ENCODE data around the gene SH2D2A. TPM values are rescaled to one million over a fixed set of nuclear protein-coding genes. Genes with fewer than 3 reads are reported as not detected.

The SH2D2A gene
- total RNA-seq: 0.19 and 0.53 TPM in 2 replicates

DNA sequence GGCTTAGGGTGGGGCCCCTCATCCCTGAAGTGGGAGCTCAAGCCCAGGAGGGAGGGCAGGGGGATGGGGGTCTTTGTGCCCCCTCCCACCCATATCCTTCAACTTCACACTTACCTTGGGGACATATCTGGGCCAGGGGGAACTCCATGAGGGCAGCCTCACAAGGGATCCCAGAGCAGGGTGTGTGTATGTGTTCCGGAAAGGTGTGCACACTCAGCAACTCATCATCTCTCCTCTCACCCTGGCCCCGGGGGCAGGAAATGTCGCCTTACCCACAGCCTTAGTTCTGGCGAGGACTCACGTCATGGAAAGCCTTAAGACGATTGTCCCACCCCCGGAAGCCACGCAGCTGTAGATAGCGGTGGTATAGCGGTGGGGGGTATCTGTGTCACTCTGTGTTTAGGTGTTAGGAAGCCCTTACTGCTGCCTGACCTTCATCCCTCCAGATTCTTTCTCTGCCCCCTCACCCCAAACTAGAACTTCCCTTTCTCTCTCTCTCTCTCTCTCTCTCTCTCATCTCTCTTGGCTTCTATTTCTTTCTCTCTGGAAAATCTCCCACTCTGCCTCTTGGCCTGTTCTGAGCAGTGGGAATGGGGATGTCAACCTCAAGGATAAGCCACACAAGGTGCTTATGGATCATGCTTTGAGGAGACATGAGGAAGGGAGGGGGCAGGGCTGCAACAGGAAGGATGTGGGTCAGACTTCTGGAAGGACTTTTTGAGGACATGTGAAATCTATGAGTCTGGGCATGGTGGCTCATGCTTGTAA, at the start of gene SH2D2A:
SH2D2A (minus strand) TSS at position 288 of the 768 bp plus-strand sequence; CDS start at position 148, 140 bp downstream.

DNA sequence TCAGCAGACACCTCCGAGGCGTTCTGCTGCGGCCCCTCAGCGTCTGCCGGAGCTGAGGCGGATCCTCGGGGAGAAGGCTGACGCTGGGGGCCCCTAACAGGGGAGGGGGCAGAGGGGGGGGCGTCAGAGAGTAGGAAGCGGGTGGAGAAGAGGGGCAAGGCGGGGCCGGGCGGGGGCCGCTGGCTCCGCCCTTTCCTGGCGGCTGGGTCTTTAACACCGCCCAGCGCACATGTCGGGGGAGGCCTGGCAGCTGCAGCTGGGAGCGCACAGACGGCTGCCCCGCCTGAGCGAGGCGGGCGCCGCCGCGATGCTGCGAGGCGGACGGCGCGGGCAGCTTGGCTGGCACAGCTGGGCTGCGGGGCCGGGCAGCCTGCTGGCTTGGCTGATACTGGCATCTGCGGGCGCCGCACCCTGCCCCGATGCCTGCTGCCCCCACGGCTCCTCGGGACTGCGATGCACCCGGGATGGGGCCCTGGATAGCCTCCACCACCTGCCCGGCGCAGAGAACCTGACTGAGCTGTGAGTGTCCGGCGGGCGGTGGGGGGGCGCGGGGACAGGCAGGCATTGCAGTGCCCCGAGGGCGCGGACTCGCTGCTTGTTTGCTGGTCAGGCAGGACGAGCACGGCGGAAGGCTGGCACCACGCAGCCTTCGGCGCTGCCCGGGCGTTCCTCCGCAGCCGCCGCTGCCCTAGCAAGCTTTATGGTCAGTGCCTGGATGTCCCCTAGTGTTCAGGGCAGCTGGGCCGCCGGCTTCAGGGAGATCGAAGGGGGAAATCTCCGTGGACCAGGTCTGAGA, 44.2 kb upstream of the SH2D2A start, which contains the start of gene NTRK1:
NTRK1 (plus strand) TSS at position 238 of the 796 bp plus-strand sequence; CDS start at position 308, 70 bp downstream.

DNA sequence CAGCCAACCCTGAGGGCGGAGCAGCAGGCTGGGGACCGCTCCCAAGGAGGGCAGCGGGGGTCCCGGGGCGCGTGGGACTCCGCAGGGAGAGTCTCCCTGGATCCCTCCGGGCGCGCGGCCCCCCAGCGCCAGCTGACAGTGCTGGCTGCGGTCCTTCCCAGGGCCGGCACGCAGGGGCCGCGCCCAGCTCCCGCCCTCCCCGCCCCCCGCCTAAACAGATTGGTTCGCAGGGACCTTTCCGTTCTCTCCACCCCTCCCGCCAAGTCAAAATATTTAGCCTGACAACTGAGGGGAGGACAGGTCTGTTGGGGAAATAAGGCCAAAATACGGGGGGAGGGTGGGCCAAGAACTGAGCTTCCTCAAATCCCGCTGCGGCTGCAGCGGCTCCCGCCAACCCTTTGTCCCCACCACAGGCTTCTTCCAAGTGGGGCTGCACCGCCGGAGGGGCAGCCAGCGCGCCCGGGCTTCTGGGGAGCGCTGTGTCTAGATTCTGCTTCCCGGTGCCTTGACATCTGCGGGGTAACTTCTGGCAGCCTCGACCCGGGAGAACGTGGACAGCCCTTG, 42.4 kb upstream of the SH2D2A start, which contains the start of gene INSRR:
INSRR (minus strand) TSS at position 159 of the 564 bp plus-strand sequence. CDS start 496 bp downstream, outside the sequence.

DNA sequence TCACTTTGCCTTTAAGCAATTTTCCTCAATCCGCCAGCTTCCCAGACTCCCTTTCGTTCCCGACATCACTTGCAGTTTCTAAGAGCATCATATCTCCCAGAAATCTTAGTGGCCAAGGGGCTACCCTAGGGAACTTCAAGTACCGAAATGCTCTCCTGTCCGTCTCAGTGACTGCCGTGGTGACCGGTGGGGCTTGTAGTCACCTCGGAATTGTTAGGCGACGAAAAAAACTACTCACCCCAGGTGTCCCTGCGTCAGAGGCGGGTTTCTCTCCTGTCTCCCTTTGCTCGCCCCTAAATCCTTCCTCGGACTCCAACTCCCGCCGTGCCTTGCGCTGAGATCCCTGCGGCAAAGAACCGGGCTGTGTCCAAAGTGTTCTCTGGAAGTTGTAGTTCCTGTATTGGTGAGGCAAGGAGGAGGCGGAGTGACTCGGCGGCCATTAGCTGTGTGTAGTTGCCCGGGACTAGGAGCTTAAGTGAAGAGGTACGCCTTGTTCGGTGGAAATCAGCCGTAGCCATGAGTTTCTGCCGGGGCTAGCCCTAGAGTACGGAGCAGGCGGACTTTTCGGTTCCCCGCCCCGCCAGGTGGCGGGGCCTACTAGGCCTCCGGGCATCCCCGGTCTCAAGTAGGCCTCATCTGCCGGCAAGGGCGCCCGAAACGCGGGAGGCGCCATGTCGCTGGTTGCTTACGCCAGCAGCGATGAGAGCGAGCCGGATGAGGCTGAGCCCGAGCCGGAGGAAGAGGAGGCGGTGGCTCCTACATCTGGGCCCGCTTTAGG, 49.4 kb downstream of the SH2D2A start, which contains the start of gene PRCC:
PRCC (plus strand) TSS at position 435 of the 778 bp plus-strand sequence; CDS start at position 672, 237 bp downstream.

Other genes with a start within 250 kb of the SH2D2A start
- 18.8 and 25.0 TPM in 2 replicates for gene IQGAP3, start 244.3 kb downstream of the SH2D2A start, total RNA-seq
- gene TTC24, start 237.1 kb downstream of the SH2D2A start, total RNA-seq: not detected in 2 replicates
- 64.0 and 67.9 TPM in 2 replicates for gene NAXE, start 225.1 kb downstream of the SH2D2A start, total RNA-seq
- gene GPATCH4, start 215.4 kb downstream of the SH2D2A start, total RNA-seq: 9.9 and 14.3 TPM in 2 replicates
- gene HAPLN2, start 197.4 kb downstream of the SH2D2A start, total RNA-seq: not detected in 2 replicates
- 0.13 TPM in 1 of 2 replicates, not detected in the other for gene BCAN, start 174.7 kb downstream of the SH2D2A start, total RNA-seq
- gene NES, start 139.4 kb downstream of the SH2D2A start, total RNA-seq: 124 and 159 TPM in 2 replicates
- gene CRABP2, start 111.3 kb downstream of the SH2D2A start, total RNA-seq: 7.3 and 8.6 TPM in 2 replicates
- 5.7 and 7.7 TPM in 2 replicates for gene METTL25B, start 88.4 kb downstream of the SH2D2A start, total RNA-seq
- 7.7 and 7.8 TPM in 2 replicates for gene ISG20L2, start 88.1 kb downstream of the SH2D2A start, total RNA-seq
- gene MRPL24, start 75.8 kb downstream of the SH2D2A start, total RNA-seq: 69.2 and 94.5 TPM in 2 replicates
- gene HDGF, start 65.2 kb downstream of the SH2D2A start, total RNA-seq: 188 and 200 TPM in 2 replicates
- gene PRCC, start 49.3 kb downstream of the SH2D2A start, total RNA-seq: 10.4 and 13.3 TPM in 2 replicates
- gene INSRR, start 42.3 kb upstream of the SH2D2A start, total RNA-seq: under 0.01 TPM in 1 of 2 replicates, not detected in the other
- gene NTRK1, start 44.0 kb upstream of the SH2D2A start, total RNA-seq: not detected in 2 replicates
- gene PEAR1, start 76.9 kb upstream of the SH2D2A start, total RNA-seq: 7.8 and 15.9 TPM in 2 replicates
- 0.13 and 0.75 TPM in 2 replicates for gene LRRC71, start 103.8 kb upstream of the SH2D2A start, total RNA-seq
- gene ARHGEF11, start 228.9 kb upstream of the SH2D2A start, total RNA-seq: 30.0 and 34.9 TPM in 2 replicates